GM21723 (cell line): Measurements from ENCODE around the gene SLC12A7.

Experiments
- ATAC-seq: cut with Tn5 transposase; IDR thresholded peaks from one replicate; pipeline ENCODE4 v1.9.1; 2021; ENCODE audit warnings: mild to moderate bottlenecking, moderate library complexity; ENCODE audit not compliant: unreplicated experiment

The SLC12A7 gene

DNA sequence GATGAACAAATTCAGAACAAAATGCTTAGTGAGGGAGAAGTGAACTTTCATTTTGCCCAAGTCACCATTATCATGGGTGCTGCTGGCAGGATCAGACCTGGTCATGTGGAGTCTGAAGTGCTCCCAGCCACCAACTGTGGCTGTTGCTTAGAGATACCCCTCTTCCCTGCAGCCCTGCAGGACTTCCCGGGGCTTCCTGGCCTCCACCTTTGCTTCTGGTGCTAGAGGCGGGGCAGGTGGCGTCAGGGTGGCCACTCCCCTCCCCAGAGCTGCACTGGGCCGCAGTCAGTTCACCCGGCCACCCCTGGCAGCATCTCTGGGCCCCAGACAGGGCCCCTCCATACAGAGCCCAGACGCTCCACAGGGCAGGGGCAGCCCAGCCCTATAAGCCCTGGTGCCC is 30.0 kb upstream of the SLC12A7 start:
- no peak for ATAC-seq

DNA sequence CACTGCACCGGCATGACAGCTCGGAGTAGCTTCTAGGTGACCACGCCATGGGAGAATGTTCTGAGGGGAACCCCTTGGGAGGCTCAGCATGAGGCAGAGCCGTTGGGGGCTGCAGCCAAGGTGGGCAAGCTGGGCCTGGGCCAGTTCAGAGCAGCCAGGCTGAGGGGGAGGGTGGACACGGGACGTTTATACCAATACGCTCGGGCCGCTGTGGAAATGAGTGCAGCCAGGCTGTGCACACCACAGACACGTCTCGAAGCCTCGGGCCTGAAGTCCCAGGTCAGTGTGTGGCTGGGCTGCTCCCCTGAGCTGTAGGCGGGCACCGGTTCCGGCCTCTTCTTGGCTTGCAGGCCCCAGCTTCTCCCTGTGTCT is 28.9 kb upstream of the SLC12A7 start:
- no peak for ATAC-seq

DNA sequence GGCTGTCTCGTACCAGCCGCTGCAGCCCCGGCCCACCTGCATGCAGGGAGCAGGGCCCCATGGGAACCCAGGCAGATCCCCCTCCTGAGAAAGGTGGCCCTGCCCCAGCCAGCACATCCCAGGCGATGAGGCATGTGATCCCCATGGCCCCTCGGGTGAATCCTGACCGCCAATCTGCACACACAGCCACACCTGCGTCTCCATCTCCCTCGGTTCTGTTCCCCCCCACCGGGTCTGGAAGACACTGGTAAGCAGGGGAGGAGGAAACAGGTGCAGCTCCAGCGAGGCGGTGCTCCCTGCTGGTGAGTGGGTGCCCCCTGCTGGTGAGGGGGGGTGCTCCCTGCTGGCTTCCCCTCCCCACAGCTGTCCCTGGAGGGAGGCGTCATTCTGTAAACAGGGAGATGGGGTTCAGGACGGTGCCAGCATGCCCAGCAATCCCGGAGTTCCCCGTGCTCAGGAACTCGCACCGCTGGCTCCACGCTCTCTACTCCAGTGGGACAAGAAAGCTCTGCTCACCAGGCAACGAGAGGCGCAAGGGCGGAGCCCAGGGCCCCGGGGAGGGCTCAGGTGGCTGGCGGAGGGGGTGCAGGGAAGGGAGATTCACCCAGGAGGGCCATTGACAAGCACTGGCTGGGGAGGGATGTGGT is 28.4 kb upstream of the SLC12A7 start:
- peak; percentile 75 for ATAC-seq

DNA sequence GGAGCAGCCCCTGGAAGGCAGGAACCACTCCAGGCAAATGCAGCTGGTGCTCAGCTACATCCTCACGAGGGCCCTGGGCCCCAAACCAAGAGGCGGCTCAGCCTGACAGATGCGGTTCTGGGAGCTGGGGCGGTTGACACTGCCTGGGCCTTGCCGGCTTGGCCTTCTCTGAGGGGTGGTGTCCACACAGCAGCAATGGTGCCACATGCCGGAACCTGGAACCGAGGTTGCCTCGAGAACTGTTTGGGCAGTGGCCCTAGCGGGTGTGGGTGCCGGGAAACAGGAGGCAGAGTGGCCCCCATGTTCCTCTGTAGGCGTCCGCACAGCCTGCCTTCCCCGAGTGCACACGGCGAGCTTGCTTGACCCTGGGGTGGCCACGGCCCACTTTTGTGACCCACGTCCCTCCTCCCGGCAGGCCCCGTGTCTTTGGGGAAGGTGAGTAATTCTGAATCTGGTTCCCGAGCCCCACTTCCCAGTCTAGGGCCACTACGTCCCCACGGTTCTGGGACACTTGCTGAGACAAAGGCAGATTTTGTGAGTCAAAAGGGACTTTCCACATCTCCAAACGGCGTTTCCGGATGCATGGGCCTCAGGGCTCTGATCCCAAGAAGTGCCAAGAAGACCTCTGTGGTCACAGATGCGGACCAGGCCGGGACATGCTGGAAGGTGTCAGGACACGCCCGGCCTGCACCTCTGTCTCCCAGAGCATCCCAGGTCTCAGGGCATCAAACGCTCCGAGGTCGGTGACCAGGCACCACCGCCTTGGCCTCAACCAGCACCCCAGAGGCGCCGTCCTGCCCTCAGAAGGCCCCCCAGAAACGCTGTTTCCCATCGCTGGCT is 27.7 kb upstream of the SLC12A7 start:
- ATAC-seq, result peak; percentile 7

DNA sequence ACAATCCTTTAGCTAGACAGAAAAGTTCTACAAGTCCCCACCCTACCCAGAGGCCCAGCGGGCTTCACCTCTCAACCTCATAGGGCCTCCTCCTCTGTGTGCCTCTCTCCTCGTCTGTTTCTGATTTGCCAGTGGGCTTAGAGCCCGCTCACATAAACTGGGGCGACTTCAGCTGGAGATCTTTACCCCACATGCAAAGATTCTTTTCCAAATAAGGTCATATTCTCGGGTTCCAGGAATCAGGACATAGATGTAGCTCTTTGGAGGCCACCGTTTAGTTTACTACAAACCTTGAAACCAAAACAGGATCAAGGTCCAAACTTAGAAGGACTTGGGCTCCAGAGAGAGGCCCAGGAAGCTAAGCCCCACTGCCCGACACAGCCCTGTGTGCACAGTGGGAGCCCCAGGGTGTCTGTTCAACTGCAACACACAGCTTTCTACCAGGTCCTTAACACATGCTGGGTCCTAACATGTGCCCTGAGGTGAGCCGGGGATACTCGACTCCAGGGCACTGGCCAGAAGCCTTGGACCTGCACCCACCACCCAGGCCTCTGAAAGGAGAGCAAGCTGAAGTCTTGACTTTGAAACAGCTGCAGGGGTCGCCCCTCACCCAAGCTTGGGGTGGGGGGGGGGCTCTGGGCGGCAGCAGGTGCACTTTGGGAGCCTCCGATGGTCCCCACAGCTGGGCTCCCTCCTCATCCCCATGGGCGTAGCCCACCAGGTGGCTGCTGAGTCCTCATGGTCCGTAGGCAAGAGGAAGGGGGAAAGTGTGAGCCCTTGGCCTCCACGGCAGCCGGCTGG is 26.8 kb upstream of the SLC12A7 start:
- no peak for ATAC-seq

DNA sequence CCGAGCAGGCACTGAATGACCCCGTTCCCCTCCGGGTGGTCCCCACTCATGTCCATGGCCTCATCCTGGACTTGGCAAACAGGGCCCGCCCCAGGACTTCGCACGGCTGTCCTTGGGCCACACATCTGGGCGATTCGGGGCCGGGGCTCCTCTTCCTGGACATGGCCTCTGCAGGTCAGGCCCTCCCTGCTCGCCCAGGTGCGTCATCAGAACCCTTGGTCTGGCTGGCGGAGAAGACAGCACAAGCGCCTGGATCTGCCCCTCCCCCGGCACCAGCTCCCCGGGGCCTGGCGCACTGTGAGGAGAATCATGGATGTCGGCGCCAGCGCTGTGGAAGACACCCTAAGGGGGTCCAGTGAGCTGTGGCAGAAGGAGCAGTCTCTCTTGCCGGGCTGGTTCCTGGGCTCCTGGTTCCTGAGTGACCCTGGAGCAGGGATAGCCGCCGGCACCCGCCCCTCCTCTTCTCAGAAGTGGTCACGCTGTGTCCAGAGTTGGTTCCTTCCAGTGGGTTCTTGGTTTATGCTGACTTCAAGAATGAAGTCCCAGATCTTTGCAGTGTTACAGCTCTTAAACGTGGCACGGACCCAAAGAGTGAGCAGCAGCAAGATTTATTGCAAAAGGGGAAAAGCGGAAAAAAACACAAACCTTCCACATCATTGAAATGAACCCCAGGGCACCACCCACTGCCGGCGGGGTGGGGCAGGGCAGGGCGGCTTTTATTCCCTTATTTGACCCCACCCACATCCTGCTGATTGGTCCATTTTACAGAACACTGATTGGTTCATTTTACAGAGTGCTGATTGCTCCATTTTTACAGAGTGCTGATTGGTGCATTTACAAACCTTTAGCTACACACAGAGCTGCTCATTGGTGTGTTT is 25.9 kb upstream of the SLC12A7 start:
- ATAC-seq, result no peak

DNA sequence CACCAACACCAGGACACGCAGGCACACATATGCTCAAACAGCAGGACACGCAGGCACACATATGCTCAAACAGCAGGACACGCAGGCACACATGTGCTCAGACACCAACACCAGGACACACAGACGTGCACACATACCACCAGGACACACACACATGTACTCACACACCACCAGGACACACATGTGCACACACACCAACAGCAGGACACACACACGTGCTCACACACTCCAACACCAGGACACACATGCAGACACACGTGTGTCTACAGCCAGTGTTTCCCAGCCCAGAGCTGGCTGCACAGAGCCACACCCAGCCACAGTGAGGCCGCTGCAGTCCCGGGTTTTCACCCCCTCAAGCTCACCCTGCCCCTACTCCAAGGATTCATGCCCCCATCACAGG is 25.0 kb upstream of the SLC12A7 start:
- no peak for ATAC-seq

DNA sequence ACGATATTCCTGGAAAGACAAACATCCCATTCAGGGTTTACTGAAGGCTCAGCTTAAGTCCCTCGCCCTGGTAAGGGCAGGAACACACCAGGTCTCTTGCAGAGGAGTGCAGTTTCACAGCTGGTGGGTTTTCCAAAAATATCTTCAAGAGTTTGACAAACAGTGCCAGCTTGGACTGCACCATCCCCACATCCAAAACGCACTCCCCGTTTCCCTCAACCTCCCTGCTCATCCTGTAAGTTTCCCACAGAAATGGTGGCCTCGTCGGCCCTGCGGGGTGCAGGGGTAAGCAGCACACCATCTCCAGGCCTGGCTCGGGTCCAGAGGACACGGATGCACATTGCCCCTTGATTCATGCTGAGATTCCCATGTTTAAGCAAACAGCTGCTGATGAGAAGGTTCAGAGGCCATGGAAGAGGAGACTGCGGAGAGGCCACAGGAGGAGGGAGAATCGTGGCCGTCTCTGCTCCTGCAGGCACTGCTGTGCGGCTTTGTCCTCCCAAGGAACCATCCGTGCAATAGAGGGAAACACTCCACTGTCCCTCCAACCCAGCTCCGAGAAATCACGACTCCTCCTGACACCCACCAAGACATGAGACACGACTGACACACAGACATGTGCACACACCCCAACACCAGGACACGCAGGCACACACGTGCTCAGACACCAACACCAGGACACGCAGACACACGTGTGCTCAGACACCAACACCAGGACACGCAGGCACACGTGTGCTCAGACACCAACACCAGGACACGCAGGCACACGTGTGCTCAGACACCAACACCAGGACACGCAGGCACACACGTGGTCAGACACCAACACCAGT is 24.0 kb upstream of the SLC12A7 start:
- no peak for ATAC-seq

DNA sequence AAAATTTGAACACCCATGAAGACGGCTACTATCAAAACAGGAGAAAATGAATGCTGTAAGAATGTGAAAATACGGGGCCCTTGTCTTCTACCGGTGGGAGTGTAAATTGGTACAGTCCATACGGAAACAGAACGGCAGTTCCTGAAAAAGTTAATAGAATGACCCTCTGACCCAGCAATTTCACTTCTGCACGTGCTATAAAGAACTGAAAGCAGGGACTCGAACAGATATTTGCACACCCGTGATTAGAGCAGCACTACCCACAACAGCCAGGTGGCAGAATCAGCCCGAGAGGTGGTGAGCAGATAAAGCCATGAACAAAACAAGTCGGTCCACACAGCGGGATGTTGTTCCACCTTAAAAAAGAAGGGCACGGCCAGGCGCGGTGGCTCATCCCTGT is 22.6 kb upstream of the SLC12A7 start:
- ATAC-seq, result peak; percentile 70

DNA sequence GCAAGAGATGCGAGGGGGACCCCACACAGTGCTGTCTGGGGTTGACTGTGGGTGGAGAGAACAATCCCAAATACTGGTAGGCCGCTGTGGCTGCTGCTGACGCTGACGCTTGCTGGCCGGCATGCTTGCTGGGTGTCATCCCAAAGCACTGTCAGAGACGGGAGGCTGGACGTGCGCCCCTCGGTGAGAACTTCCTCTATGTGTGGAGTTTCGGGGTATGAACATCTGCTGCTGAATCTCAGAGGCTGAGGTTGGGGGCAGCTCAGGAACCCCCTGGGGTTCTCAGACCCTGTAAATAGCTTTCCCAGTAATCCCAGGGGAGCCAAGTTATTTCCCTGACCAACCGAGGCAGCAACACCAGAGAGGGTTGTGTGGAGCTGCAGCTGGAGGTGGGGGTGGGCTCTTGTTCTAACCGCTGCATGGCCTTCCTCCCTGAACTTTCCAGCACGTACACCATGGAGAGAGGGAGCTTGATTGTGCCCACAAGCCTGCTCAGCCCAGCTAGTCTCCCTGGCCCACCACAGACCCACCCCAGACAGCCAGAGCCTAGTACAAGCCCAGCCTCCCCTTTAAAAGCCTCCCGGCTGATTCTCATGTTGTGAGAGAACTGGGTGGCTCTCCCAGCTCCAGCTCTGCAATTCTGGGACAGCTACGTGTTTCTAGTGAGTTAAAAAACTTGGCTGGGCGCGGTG is 21.8 kb upstream of the SLC12A7 start:
- ATAC-seq, result no peak

DNA sequence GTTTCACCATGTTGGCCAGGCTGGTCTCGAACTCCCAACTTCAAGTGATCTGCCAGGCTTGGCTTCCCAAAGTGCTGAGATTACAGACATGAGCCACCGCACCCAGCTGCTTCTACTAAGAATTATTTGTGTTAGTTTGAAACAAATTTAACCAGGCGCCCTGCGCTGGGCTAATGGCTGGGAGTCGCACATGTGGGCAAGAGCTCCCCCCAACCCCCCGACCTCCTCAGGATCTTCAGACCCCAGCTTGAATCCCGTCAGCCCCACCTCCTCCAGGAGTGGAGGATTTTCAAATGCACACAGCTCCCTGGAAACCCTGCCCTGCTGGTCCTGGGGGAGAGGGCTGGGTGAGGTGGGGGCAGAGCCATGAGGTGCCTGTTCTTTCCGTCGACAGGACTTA is 21.2 kb upstream of the SLC12A7 start:
- no peak for ATAC-seq

DNA sequence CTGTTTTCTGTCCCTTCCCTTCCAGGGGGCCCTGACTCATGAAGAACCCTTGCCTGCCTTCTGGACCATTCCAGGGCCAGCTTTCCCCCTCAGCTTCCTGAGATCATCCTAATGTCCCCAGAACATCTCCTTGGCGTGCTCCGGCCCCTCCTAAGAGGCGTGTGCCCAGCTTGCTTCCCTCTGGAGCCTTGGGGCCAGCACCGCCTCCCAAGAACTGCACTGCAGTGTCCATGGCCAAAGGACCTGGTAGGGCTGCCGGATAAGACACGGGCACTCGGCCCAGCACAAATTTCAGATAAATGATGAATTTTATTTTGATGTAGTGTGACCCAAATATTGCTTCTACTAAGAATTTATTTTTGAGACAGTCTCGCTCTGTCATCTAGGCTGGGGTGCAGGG is 20.7 kb upstream of the SLC12A7 start:
- ATAC-seq, result no peak

DNA sequence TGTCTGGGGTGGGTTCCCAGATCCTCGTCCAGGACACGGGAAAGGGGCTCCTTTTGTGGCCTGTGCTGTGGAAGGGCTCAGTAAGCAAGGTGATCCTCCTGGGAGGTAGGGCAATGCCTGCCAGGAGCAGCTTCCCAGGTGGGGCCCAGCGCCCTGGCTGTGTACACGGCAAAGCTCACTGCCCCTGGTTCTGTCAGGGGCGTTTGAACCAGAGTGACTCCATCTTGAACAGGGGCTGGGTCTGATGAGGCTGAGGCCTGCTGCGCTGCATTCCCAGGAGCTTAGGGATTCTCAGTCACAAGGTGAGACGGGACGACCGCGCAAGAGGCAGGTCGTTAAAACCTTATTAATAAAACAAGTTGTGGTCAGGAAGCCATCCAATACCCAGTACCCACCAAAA is 19.9 kb upstream of the SLC12A7 start:
- no peak for ATAC-seq

DNA sequence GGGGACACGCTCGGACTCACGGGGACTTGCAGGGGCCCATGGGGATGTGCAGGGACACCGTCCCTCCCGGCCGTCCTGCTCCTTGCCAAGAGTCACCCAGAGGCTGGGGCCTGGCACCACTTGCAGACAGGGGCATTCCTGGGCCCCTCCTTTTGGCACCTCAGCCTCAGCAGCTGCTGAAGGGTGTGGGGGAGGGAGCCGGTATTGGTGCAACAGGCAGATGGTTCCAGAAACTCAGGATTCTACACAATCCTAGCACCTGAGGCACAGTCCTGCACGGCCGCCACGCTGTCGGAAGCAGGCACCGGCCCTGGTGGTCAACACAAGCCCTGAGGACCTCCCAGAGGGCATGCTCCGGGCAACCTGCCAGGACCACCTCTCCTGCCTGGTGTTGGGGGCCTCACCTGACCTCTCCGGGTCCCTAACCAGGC is 19.3 kb upstream of the SLC12A7 start:
- ATAC-seq, result no peak

DNA sequence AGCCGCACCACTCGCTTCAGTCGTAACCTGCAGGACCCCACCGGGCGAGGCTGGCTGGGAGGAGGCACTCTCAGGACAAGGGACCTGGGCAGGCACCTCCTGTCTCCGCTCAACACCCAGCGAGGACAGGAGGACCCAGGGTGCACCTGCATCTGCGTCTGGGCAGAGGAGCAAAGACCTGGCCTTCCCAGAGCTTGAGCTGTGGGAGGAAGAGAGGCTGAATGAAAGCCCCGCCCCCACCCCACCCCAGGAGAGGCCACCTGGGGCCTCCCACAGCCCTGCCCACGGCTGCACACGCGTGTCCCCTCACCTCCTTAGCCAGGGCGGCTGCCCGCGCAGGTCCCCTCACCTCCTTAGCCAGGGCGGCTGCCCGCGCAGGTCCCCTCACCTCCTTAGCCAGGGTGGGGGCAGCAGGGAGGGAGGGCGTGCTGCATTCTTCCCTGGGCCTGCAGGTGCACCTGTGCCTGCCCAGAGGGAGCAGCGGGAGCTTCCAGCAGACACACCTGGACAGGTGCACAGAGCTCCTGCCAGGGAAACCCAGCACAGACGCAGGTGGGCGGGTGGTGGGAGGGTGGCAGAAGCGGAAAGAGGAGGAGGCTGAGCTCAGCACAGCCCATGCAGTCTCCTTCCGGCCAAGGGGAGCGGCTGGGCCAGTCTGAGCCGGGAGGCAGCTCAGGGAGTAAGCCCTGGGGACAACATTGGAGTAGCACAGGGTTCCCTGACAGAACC is 18.5 kb upstream of the SLC12A7 start:
- ATAC-seq, result no peak

DNA sequence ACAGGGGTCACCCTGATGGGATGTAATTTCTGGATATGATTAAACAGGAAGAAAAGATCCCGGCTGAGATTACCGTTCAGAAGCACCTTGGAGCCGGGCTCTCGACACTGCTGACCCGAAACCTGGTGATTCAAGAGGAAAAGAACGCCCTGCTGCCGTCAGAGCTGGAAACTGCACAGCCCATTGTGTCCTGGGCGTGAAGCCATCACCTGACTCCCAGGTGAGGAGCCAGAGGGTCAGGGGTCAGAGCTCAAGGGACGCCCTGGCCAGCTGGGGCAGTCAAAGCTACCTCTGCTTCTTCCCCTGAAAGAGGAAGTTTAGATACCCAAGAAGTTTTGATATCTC is 17.8 kb upstream of the SLC12A7 start:
- ATAC-seq, result no peak

DNA sequence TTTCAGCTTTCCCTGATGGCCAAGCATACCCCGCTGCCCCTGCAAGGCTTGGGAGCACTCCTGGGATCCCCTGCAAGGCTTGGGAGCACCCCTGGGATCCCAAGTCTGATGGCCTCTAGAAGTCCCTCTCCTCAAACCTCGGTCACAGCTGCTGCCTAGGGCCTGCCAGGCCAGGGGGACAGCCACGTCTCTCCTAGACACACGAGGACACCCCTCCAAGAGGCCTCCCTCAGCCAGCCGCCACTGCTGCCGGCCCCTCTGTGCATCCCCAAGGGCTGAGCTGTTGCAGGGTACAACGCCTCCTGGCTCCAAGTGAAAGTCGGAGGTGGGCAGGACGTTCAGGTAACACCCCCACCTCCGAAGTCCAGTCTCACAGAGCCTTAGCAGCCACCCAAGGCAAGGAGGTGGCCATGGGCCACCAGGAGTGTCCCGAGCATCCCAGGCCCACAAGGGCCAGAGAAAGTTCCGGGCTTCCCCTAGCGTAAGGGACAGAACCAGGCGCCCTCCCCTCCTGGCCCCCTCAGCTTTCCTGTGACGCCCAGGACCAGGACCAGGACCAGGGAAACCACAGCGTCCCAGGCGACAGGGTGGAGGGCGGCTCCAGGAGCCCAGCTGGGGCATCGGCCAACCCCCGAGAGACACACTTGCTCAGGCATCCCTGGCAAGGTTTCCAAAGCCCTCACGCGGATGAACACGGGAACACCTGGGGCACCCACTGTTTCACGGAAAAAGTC is 17.3 kb upstream of the SLC12A7 start:
- ATAC-seq, result no peak
